Left forelimb (tissue), 1 donor: ENCODE results near the gene DCP2.

ENCODE experiments used
- DNase-seq: peaks from one replicate; pipeline ENCODE4 v3.0.0-alpha.2; 2018; ENCODE audit warnings: low spot score

Gene DCP2

DNA sequence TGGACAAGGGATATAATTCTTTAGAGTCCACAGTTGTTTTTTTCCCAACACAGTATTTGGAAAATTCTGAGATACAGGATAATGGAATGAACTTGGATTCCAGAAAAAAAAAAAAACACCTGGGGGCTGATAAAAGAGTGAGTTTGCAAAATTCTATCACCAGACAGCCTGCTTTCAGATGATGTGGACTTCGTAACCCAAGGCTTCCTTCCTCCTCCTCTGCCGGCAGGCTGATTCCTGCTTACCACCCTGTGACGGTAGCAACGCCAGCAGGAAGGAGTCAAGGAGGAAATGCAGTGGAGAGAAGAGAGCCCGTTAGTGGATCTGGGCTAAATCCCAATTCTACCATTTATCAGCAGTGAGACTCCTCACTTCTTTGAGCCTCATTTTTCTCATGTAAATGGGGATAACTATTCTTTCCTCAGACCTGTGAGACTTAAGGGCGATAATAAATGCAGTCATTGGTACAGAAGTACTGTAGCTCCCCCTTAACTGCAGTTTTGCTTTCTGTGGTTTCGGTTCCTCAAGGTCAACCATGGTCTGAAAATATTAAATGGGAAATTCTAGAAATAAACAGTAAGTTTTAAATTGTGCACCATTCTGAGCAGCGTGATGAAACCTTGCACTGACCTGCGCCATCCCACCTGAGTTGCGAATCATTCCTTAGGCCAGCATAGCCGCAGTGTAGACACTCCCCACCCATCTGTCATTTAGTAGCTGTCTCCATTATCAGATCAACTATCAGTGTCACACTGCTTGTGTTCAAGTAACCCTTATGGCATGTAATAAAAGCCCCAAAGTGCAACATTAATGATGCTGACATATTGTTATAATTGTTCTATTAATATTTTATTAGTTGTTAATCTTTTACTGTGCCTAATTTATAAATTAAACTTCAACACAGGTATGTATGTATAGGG, 71.4 kb downstream of the DCP2 start:
- DNase-seq: no peak

DNA sequence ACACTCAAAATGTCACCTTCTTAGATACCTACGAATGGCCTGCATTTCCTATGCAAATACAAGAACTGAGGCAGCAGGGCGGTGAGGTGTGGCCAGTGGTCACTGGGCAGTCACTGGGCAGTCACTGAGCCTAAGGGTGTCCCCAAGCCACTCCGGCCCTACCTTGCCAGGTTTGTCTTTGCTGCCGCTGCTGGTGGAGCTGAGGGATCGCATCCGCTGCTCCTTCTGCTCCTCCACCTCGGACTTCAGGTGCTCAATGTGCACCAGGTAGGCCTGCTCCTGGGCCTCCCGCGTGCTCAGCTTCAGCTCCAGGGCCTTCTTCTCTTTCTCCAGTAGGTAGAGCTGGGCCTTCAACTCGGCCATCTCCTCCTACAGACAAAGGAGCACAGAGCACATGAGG, 72.3 kb downstream of the DCP2 start:
- DNase-seq: no peak

DNA sequence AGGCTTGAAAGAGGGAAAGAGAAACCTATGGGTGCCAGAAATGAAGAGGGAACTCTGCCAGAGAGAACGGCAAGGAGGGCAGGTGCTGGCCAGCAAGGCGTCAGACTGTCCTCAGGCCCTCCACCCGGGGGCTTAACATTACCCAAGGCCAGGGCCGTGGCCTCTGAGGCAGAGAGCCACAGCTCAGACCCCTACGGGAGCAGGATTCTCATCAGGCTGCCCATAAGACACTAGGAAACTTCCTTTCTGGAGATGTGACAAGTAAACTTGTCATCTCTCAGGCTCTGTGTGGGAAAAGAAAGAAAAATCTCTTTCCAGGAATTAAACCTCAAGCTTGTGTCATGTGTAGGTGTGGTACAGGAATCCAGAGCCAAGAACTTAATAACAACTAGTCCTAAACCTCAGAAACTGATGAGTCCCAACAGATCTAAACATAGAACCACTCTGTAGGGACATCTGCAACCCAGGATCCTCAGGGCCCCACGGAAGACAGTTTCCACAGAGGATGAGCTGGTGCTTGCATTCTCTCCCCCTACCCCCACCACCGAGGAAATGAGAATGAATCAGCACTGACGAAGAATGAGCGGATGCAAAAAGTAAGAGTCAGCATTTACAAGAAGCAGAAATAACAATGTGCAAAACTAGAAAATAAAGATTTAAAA, 74.3 kb downstream of the DCP2 start:
- DNase-seq: no peak

DNA sequence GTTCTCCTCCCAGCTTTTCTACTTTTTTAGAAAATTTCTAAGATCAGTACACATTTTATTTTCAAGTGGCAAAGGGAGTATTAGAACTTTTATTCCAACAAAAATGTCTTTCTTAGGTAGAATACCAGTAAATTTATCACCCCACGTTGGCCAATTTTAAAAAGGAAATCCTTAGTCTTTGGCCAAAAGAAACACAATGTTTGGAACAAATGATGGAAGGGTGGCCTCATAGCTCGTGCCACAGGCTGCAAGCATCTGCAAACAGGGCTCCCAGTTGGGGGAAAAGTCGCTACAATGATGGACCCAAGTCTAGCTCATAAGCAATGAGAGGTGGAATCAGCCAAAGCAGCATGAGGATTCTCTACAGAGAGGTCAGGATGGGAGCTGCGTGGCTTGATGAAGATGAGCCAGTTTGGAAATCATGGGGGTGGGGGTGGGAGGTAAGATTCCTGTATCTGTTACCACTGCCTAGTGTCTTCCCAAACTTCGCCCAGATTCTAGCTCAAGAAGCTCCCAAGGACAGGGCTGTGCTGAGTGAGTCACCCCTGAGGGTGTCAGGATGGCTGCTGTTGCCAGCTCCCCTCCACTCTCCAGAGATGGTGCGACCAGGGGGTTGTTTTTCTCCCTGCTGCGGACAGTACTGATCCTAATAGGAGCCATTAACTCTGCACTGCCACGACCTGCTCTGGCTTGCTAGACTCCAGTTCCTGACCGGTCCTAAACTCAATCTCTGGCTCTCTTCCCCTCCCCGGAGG, 75.6 kb downstream of the DCP2 start:
- DNase-seq: no peak

DNA sequence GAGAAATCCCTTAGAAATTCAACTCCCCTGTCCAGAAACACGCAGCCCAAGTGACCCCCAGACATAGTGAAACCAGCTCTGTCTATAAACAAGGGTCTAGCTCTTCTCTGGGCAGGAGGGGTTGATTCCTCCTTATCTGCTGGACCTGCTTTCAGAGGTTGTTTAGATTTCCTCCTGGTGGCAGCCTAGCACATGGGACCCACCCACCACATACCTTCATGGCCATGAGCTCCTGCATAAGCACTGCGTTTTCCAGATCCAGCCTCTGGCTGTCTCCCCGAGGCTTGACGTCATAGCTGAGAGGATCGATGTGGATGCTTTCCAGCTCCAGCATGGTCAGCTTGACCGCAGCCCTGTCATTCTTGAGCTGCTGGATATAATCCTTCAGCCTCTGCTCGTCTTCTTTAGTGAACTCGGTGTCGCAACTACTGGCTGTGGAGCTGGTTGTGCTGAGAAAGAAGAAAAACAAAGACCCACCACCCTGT, 77.0 kb downstream of the DCP2 start:
- peak; percentile 53 for DNase-seq

DNA sequence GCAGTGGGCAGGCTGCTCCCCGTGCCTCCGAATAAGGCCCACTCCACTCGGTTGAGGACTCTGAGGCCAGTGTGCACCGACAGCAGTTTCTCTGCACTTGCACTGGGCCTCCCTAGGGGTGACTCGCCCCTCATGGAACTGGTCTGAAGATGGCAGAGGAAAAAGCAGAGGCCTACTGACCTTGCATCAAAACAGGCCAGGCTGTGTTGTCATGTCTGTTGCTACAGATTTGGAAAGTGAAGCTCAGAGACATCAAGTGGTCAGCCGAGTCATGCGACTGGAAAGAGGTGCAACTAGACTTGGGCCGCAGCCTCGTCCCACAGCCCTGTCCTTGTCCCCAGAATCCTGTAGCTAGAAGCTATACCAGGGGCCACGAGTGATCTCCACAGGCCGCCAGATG, 78.3 kb downstream of the DCP2 start:
- DNase-seq: peak; percentile 25

DNA sequence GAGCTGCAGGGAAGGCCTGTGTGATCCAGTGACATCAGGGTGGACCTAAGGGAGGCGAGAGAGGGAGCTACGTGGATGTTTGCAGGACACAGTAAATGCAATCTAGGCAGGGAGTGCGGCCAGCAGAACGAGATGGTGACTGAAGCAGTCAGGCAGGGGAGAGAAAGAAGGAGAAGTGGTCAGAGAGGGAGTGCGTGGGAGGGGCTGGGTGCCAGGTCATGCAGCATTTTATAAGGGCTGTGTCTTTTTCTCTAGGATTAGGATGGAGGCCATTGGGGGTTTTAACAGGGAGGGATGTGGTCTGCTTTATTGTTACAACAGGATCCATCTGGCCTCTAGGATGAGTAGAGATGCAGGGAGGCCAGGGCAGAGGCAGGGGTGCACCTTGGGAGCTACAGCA, 80.4 kb downstream of the DCP2 start:
- peak; percentile 23 for DNase-seq

DNA sequence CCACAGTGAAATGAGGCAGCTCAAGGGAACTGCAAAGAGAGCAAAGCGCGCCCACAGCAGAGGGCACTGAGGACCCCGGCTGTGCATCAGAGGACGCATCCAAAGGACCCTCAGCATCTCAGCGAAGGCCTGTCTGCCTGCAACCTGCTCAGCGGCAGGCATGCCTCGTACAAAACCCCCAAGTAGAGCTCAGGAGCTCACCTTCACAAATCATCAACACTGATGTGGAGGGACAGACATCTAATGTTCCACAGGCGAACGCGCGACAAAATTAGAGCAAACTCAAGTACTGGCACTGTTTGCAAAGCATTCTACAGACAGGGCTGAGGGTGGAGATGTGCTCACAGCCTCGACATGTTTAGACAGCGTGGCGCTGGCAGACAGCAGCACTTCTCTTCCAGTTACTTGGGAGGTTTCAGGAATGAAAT, 81.0 kb downstream of the DCP2 start:
- peak; percentile 45 for DNase-seq

DNA sequence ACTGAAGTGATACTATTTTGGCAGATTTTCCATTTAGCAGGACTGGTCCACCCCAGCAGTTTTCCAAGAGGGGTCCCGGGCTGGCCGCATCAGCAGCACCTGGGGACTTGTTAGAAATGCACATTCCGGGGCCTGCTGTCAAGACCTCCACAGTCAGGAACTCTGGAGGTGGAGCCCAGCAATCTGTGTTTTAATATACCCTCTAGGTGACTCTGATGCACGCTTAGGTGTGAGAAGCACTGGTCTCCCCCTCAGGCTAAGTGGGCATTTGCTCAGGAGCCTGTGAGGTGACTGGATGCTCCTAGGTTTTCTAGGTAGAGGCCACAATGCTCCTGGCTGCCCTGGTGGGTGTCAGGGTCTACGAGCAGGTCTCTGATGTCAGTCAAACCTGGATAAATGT, 81.7 kb downstream of the DCP2 start:
- peak; percentile 46 for DNase-seq

DNA sequence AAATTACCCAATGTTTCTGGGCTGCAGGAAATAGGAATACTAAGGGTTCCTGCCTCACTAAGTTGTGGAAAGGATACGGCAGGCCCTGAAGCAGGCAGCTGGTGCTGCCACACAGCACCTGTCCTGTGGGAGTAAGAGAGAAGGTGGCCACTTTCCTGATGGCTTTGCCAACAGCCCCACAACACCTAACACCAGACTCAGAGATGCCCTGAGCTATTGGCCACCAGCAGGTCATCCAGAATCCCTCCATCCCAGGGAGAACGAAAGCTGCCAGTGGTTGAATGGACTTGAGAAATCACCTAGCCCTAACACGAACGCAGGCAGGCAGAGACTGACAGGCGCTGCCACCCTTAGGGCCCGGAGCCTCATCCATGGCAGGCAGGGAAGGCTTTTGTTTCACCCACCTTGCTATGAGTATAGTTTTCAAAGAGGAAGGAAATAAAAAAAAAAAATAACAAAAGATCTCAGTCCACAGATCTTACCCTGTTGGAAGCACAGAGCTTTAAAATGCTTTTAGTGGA, 82.2 kb downstream of the DCP2 start:
- DNase-seq: no peak

DNA sequence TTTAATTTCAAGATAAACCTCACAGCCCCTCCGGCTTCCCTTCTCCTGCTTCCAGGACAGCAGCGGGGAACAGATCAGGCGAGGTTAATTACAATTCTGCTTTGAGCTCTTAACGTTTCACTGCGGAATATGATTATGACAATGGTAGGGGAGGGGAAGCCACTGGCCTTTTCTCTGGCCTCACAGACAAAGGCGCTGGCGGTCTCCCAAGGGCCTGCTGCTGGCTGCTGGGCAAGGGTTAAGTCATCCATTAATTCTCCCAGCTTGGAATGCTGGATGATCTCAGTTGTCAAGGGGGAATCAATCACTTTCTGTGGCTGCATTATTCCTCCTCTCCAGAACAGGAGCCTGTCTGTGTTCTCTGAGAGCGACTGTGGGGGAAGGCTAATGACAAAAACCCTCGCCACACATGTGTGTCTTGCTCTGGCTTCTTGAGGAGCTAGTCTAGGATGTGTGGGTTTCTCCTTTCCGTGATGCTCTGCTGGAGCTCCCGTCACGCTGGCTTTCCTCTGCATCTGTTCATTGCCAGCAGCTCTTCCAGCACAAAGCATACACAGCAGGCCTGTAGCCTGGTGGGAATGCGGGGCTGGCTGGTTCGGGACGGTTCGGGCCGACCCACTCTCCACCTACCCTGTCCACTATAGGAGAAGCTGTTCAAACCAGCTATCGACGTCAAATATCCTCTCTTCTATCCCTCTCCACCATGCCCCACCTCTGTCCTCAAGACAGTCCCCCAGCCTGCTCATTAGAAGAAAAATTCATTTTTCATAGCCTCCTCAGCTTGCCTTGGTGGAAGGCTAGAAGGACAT, 82.8 kb downstream of the DCP2 start:
- DNase-seq: peak; percentile 74

DNA sequence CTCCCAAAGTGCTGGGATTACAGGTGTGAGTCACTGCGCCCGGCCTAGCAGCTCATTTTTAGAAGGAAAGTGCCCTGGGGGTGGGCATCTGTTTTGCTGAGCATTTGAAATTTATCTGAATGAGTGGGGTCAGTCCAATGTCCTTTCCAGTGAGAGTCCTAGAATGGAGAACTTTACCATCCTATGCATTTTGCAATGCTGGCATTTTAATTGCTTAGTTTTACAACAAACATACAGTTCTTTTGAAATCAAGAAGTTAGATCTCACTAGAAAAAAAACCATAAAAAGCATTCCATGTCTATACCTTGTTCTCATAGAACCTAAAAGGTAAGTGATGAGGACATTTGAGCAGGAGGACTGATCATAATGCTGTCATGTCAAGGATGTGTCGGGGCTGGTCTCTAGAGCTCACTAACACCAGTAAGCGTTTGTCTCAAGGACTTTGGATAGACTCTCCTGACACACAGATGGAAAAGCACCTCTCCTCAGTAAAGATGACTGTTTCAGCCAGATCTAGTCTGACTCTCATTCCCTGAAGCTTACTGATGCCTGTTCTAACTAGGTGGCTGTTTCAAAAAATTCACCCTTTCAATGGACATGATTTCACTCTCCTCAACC, 83.9 kb downstream of the DCP2 start:
- no peak for DNase-seq

DNA sequence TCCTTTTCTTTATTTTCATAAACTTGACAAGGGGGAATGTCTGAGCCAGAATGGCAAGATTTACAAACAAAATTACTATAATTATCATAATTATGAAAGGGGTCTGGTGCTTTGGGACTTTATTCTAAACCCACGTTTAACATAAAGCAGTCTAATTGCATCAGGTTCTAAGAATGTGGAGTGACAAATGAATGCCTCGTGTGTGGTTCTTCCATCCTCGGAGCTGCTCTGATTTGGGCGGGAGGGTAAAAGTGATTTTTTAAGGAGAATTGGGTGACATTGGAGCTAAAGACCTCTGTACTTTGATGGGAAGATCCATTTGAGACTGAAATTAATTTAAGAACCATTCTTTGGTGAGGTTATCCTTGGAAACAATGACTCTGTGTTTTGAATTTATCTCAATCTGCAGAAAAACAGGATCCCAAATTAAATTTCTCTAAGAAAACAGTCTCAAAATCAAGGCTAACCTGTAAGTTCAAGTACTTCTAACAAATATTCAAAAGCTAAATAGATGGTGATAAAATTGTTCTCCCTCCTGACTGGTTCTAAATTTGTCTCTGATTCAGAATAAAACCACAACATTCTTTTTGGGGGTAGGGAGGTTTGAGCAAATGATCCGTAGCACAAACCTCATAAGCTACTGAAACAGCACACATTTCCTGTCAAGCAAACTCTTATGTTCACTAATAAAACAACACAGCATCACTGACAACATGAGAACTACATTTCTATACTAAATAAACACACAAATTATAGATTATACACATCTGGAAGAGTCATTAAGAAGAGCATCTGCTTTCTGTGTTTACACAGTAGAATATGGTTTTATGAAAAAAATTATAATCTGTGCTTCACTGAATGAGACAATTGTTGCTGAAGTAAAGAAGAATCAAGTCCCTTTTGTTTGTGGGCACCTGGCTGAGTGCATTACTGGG, 85.5 kb downstream of the DCP2 start:
- no peak for DNase-seq

DNA sequence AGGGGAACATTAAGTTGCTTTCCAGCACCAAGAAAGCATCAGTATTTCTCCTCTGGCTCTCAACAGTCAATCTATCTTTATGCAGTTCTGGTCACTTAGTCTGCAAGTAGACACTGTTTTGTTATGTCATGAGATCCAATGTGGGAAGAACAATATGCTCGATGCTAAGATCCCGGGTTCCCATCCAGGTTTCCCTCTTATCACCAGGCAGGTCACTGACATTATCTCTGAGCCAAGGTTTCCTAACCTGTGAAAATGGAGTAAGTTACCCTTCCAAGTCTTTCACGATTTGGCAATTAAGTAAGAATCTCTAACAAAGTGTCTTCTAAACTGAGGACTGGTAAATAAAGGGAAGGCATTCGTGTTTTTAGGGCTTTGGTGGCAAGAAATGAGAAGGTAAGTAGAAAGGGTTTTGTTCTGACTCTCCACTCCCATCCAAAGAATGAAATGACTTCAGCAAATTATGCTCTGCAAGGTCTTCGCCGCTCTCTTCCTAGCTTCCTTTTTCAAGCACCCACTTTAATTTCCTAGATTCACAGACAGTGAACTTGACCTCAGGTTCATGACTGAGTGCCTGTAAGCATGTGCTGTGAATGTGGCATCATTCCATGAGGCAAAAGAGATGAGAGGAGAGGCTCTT, 86.4 kb downstream of the DCP2 start:
- no peak for DNase-seq

DNA sequence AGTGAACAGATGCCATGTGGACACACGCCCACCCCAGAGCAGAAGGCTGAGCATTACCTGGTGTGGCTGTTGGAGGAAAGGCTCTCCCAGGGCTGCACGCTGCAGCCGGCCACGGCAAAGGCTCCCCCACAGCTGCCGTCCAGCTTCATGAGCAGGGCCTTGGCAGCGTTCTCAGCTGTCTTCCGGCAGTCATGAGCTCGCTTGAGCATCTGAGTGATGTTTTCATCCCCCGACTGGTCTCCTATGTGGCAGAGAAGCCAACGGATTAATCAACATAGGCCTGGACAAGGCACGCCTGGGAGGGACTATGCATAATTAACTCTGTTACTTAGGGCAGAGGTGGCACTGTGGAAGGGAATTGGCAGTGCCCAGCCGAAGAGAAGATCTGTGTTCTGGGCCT, 87.3 kb downstream of the DCP2 start:
- DNase-seq: no peak

DNA sequence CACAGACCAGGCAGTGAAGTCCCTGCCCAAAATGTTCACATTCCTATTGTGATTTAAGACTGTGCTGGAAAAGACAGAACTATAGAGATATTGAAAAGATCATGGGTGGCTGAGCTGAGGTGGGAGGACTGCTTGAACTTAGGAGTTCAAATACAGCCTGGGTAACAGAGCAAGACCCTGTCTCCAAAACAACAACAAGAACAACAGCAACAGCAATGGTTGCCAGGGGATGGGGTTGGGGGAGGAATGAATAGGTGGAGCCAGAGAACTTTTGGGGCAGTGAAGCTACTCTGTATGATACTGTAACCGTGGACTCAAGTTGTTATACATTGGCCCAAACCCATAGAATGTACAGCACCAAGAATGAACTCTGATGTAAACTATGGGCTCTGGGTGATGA, 88.2 kb downstream of the DCP2 start:
- no peak for DNase-seq

DNA sequence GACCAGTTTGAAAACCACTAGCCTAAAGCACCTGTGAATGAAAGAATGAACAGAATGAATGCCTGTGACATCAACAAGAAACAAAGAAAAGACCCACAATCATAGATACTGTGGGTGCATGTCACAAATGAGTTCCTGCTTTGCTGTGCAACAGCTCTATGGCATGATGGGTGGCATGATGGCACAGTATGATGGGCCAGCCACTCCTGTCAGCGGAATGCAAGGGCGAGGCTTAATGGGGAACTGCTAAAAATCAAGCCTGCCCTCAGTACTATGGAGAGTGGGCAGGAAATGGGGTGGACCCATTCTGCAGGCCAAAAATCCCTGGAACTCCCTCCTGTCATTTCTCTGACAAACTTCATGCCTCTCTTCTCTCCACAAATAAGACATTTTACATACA, 89.0 kb downstream of the DCP2 start:
- DNase-seq: no peak

DNA sequence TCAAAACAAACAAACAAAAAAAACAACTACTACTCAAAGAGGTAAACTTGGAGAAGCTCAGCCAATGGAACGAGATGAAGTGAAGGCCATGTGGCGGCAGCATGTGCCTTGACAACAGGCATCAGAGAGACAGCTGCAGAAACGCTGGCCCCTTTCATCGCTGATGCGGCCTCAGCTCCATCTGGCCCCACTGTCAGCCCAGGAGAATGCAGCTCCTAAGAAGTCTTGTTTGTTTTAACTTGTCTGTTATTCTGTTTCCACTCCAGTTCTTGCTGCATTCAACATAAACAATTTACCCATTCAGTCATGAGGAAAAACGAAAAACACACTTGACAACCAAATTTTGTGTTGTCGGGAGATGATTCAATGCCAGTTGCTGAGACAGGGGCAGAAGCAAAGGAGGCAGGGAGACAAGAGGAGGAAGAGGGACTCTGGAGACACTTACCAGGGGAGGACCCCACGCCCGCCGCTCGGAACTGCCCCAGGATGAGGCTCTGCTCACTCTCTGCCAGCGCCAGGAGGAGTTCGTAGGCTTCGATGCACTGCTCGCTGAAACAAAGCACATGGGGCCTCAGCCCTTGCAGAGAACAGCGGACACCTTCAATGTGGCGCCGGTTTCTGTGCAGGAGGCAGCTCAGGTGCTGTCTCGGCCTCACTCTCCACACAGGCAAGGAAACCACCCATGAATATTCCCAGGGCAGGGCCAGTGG, 91.2 kb downstream of the DCP2 start:
- no peak for DNase-seq

DNA sequence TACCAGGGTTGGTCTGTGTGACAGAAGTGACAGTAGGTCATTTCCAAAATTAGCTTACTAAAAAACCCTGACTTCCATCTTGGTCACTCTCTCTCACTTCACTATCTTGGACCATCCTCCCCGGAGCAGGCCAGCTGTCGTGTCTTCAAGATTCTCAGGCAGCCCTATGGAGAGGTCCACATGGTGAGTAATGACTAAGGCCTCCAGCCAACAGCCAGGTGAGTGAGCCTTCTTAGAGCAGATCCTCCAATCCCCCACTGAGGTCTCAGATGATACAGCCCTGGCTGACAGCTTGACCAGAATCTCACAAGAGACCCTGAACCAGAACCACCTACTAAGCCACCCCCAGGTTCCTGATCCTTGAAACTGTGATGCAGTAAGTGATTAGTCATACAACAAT, 92.0 kb downstream of the DCP2 start:
- no peak for DNase-seq
